BJ (cell line): ENCODE data around the gene IL22RA1. TPM values are rescaled to one million over a fixed set of nuclear protein-coding genes. Genes with fewer than 3 reads are reported as not detected.

Experiments used
- CTCF ChIA-PET: fragments of 350-600 bp; formaldehyde crosslinking; extraction: SDS; loops from one replicate; lab custom pipeline; 2021; ENCODE audit warnings: antibody characterized with exemption, inconsistent platforms; lab: Yijun Ruan, JAX
- POLR2A ChIA-PET: fragments of 300-600 bp; sonication (Branson Sonifier 250); formaldehyde crosslinking; extraction: SDS; loops from one replicate; lab custom pipeline; 2021; ENCODE audit warnings: antibody characterized with exemption; lab: Charles Lee
- DNase-seq: peaks from one replicate; pipeline ENCODE4 v3.0.0-alpha.2; 2011; ENCODE audit warnings: low read depth
- H3K27me3 ChIP-seq: 2 replicates; pipeline ENCODE4 v1.6.0; 2011; ENCODE audit warnings: low read length; ENCODE audit not compliant: control insufficient read depth, insufficient read depth
- H3K36me3 ChIP-seq: 2 replicates; pipeline ENCODE4 v1.5.1; 2011; ENCODE audit warnings: low read length; ENCODE audit not compliant: control insufficient read depth, insufficient read depth
- H3K4me3 ChIP-seq: 2 replicates; pipeline ENCODE4 v1.5.1; 2011; ENCODE audit warnings: low read depth, mild to moderate bottlenecking, control low read depth, low read length
- polyA plus RNA-seq: library from polyadenylated mRNA; depleted of rRNA; stranded (reverse); fragments of >200 nt; gene quantifications from 2 replicates; pipeline ENCODE4 v1.2.3, GENCODE V29; 2011
- TF ChIP-seq, protein P1 (sequence below): IDR thresholded peaks from 2 replicates; pipeline ENCODE4 v1.5.1; 2011; ENCODE audit warnings: low read depth, mild to moderate bottlenecking, control low read depth, inconsistent platforms, low read length, moderate library complexity; ENCODE audit not compliant: insufficient read depth

The IL22RA1 gene
- polyA plus RNA-seq, 1 experiment = not detected

DNA sequence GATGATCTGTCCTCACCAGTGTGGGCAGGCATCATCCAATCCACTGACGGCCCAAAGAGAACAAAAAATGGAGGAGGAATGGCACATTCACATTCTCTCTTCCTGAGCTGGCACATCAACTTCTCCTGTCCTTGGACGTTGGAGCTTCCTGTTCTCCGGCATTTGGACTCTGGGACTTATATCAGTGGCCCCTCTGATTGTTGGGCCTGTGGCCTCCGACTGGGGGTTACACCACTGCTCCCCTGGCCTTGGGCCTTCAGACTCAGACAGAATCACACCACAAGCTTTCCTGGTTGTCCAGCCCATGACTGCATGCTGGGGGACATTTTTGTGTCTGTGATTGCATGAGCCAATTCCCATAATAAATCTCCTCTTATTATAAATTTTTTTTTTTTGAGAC, 24.1 kb upstream of the IL22RA1 start:
- H3K36me3 ChIP-seq = no peaks in the 10 kb centered on the region
- CTCF ChIA-PET = interaction anchor here (0.6 to 1.4 kb wide), 3 partner anchors 7 to 96 kb away, joined by 3 to 6 read pairs (median 3); no protein-coding TSS in a partner anchor
- TF ChIP-seq, protein P1, sequence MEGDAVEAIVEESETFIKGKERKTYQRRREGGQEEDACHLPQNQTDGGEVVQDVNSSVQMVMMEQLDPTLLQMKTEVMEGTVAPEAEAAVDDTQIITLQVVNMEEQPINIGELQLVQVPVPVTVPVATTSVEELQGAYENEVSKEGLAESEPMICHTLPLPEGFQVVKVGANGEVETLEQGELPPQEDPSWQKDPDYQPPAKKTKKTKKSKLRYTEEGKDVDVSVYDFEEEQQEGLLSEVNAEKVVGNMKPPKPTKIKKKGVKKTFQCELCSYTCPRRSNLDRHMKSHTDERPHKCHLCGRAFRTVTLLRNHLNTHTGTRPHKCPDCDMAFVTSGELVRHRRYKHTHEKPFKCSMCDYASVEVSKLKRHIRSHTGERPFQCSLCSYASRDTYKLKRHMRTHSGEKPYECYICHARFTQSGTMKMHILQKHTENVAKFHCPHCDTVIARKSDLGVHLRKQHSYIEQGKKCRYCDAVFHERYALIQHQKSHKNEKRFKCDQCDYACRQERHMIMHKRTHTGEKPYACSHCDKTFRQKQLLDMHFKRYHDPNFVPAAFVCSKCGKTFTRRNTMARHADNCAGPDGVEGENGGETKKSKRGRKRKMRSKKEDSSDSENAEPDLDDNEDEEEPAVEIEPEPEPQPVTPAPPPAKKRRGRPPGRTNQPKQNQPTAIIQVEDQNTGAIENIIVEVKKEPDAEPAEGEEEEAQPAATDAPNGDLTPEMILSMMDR = no peak
- POLR2A ChIA-PET = no interaction called here
- peaks cover 17% of the 10 kb centered on the region for H3K27me3 ChIP-seq
- no peak overlapping the region for H3K4me3 ChIP-seq
- no peak for DNase-seq

DNA sequence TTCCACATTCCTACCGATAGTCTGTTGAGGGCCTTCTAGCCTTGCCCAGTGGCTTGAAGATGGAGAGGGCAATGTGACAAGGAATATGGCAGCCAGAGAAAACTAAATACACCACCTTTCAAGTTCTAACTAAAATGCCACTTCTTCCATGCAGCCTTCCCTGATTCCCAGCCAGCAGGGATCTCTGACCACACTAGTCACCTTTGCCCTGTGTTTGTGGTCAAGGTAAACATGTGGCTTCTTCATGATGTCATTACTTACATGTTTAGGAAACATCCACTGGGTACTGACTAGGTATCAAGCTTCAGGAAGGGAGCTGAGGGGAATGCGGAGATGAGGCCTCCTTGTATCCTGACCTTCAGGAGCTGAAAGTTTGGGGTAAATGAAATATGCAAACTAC, 22.6 kb upstream of the IL22RA1 start:
- POLR2A ChIA-PET = no interaction called here
- peaks cover 17% of the 10 kb centered on the region for H3K27me3 ChIP-seq
- TF ChIP-seq, protein P1 = no peak

DNA sequence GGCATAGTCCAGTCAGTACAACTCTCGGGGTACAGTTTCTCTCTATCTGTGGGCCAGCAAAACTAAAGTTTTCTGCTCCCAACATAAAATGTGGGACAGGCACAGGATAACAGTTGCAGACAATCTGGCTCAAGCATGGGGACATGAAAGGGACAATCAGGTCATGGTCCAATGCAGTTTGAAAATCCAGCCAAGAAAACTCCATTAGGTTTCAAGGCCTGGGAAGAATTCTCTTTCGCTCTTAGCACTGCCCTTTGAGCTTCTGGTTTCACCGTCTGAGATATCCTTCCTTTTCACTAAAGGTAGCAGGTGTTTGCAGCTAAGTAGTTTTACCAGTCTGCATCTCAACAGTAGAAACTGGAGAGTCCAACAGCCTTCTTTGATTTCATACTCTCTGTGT, 21.1 kb upstream of the IL22RA1 start:
- POLR2A ChIA-PET = interaction anchor here (0.6 kb wide), 1 partner anchor 45 kb away, joined by 3 read pairs; no protein-coding TSS in a partner anchor
- no peak for DNase-seq
- CTCF ChIA-PET = interaction anchor here (1.0 to 2.2 kb wide), 2 partner anchors 8 to 14 kb away, joined by 3 to 8 read pairs; no protein-coding TSS in a partner anchor
- Histone ChIP-seq H3K36me3 (no peaks in the 10 kb centered on the region), H3K27me3 (peaks cover 13% of the 10 kb centered on the region), H3K4me3 (no peak overlapping the region)
- TF ChIP-seq, protein P1 = no peak

More for the DNA sequence above, 22.6 kb upstream of the IL22RA1 start:
- CTCF ChIA-PET = interaction anchor here (1.1 to 2.2 kb wide), 3 partner anchors 10 to 15 kb away, joined by 4 to 8 read pairs (median 6); no protein-coding TSS in a partner anchor
- H3K4me3 ChIP-seq = no peak overlapping the region
- DNase-seq = no peak
- H3K36me3 ChIP-seq = no peaks in the 10 kb centered on the region

DNA sequence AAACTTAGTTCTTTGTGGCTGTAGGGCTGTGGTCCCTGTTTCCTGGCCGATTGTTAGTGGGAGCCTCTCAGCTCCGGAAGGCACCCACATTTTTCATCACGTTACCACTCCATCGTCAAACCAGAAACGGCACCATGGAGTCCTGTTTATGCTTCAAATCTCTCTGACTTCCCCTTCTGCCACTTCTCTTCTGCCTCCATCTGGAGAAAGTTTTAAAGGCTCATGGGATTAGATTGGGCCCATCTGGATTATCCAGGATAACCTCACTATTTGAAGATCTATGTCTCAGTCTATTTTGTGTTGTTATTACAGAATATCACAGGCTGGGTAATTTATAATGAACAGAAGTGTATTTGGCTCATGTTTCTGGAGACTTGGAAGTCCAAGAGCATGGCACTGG, 19.3 kb upstream of the IL22RA1 start:
- H3K36me3 ChIP-seq = no peaks in the 10 kb centered on the region
- H3K4me3 ChIP-seq = no peak overlapping the region
- ChIA-PET CTCF (interaction anchor here (1.3 to 2.5 kb wide), 2 partner anchors 11 to 13 kb away, joined by 4 to 9 read pairs; no protein-coding TSS in a partner anchor), POLR2A (no interaction called here)
- TF ChIP-seq, protein P1 = no peak
- H3K27me3 ChIP-seq = peaks cover 16% of the 10 kb centered on the region
- no peak for DNase-seq

DNA sequence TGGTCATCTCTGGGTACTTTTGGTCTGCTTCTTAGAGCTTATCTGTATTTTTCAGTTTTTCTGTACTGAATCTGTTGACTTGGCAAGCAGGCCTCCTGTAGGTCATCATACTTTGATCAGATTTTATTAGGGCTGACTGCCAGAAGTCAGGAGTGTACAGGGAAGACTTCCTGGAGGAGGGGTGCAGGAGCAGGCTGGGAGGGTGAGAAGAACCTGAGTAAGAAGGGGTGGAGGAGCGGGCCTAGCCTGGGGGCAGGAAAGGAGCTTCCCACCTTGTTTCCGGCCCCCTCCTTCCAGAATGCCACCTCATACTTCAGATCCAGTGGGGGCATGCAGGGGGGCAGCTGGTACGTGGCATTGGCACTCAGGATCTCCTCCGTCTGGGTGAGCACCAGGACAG, 18.3 kb upstream of the IL22RA1 start:
- DNase-seq = no peak
- ChIA-PET CTCF (interaction anchor here (0.9 to 2.5 kb wide), 3 partner anchors 10 to 90 kb away, joined by 3 to 9 read pairs (median 4); no protein-coding TSS in a partner anchor), POLR2A (no interaction called here)
- Histone ChIP-seq H3K4me3 (no peak overlapping the region), H3K27me3 (peaks cover 16% of the 10 kb centered on the region), H3K36me3 (no peaks in the 10 kb centered on the region)
- TF ChIP-seq, protein P1 = no peak
